ENCODE data around the gene ASTL.

The ASTL gene

GRCh38 chr2:96083064-96083939 lies 55.0 kb downstream of the ASTL start:
- no peak overlapping the region for H3K27ac ChIP-seq (replicated peaks)
- no peak overlapping the region for H3K4me3 ChIP-seq (replicated peaks; ENCODE audit: insufficient read depth, low read length)

GRCh38 chr2:96082211-96083063 lies 55.9 kb downstream of the ASTL start:
- Histone ChIP-seq H3K27me3 (ENCODE audit: insufficient read depth, poor library complexity, severe bottlenecking) (no peaks in the 10 kb centered on the region), H3K4me3 (replicated peaks; ENCODE audit: insufficient read depth, low read length) (no peak overlapping the region), H3K27ac (replicated peaks) (no peak overlapping the region)
- DNase-seq (ENCODE audit: low read depth in 1 of 2, low spot score in 1 of 2) = no peak
- TF ChIP-seq CTCF (IDR thresholded peaks at IDR 0.05; ENCODE audit: insufficient read depth, low read length) (no peak), GABPA (IDR thresholded peaks at IDR 0.05; ENCODE audit: low read depth) (no peak), SPI1 (IDR thresholded peaks at IDR 0.05; ENCODE audit: borderline replicate concordance, low read depth) (no peak), POLR2AphosphoS5 (IDR thresholded peaks at IDR 0.05; ENCODE audit: low read depth) (no peak), REST (IDR thresholded peaks at IDR 0.05; ENCODE audit: insufficient replicate concordance, low read depth) (no peak)

More at GRCh38 chr2:96083064-96083939, 55.0 kb downstream of the ASTL start:
- no peaks in the 10 kb centered on the region for H3K27me3 ChIP-seq (ENCODE audit: insufficient read depth, poor library complexity, severe bottlenecking)
- no peak for DNase-seq (ENCODE audit: low read depth in 1 of 2, low spot score in 1 of 2)
- TF ChIP-seq POLR2AphosphoS5 (IDR thresholded peaks at IDR 0.05; ENCODE audit: low read depth) = no peak
- TF ChIP-seq SPI1 (IDR thresholded peaks at IDR 0.05; ENCODE audit: borderline replicate concordance, low read depth) = no peak
- TF ChIP-seq GABPA (IDR thresholded peaks at IDR 0.05; ENCODE audit: low read depth) = no peak
- TF ChIP-seq CTCF (IDR thresholded peaks at IDR 0.05; ENCODE audit: insufficient read depth, low read length) = no peak
- no peak for TF ChIP-seq REST (IDR thresholded peaks at IDR 0.05; ENCODE audit: insufficient replicate concordance, low read depth)

GRCh38 chr2:96081042-96081441 lies 57.3 kb downstream of the ASTL start:
- DNase-seq (ENCODE audit: low read depth in 1 of 2, low spot score in 1 of 2) = no peak
- no peak overlapping the region for H3K4me3 ChIP-seq (replicated peaks; ENCODE audit: insufficient read depth, low read length)
- no peaks in the 10 kb centered on the region for H3K27me3 ChIP-seq (ENCODE audit: insufficient read depth, poor library complexity, severe bottlenecking)
- TF ChIP-seq SPI1 (IDR thresholded peaks at IDR 0.05; ENCODE audit: borderline replicate concordance, low read depth) (no peak), GABPA (IDR thresholded peaks at IDR 0.05; ENCODE audit: low read depth) (no peak), REST (IDR thresholded peaks at IDR 0.05; ENCODE audit: insufficient replicate concordance, low read depth) (no peak), CTCF (IDR thresholded peaks at IDR 0.05; ENCODE audit: insufficient read depth, low read length) (no peak), POLR2AphosphoS5 (IDR thresholded peaks at IDR 0.05; ENCODE audit: low read depth) (no peak)
- H3K27ac ChIP-seq (replicated peaks) = no peak overlapping the region

All from HL-60 (cell line).